ENCODE measurements around the gene ST7.
A peak's percentile ranks its signal among the peaks of the same experiment; 100 is the strongest.
"Not testable (repeated sequence)": the region's sequence is repeated elsewhere in the genome, so short reads cannot be mapped to it uniquely, and the experiment has no call there.

ST7 gene

DNA sequence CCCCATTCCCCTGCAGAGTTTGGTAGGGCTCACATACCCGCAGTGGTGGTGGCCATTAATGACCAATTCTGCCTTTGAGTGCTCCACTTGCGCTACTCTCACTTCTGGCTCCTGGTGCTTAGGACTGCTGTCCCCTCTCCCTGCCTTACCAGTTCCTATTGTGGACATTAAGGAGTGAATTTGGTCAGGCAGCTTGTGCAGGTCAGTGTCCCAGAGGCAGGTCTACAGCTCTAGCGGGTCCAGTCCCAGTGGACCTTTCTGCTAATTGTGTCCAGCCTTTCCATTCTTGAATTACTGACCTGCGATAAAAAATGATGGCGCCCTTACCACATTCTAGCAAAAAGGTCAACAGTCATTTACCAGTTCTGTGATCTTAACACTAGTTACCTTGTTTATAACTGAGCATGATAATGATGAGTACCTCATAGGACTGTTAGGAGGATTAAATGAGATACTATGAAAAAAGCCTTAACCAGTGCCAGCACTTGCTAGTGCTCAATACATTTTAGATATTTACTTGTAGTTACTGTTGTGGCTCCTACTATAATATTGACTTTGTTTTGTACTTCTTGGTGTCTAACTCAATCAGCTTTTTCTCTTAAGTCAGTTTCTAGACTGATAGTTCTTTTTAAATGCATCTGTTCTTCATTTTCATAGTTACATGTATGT lies 14.1 kb downstream of the ST7 start:
- no peaks in the 10 kb centered on the region for H3K9me3 ChIP-seq (ENCODE audit: control insufficient read depth, low read depth, low read length)
- H3K9ac ChIP-seq (ENCODE audit: low read length), result no peak overlapping the region
- H3K27me3 ChIP-seq (ENCODE audit: control insufficient read depth, insufficient read depth, low read length), result no peaks in the 10 kb centered on the region

DNA sequence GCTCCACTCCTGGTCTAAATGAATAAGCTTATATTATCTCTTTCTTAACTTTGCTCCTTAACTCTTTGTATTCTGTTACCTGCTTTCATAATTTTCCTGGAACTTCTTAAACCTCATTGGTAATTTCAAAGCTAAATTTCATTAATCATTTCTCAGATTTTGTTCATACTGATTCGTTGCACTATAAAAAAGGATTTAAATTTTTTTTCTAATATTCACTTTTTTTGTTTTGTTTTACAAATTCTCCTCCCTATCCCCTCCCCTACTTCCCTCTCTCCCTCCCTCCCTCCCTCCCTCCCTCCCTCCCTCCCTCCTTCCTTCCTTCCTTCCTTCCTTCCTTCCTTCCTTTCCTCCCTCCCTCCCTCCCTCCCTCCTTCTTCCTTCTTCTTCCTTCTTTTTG lies 14.7 kb downstream of the ST7 start:
- peaks cover 26% of the 10 kb centered on the region for H3K4me1 ChIP-seq (ENCODE audit: control insufficient read depth, low read depth, low read length)
- H3K4me3 ChIP-seq (ENCODE audit: low read length), result no peak overlapping the region
- H3K9ac ChIP-seq (ENCODE audit: low read length), result no peak overlapping the region
- H3K27ac ChIP-seq (ENCODE audit: low read length), result no peak overlapping the region
- no peaks in the 10 kb centered on the region for H3K27me3 ChIP-seq (ENCODE audit: control insufficient read depth, insufficient read depth, low read length)
- H3K9me3 ChIP-seq (ENCODE audit: control insufficient read depth, low read depth, low read length), result no peaks in the 10 kb centered on the region
- no peaks in the 10 kb centered on the region for H3K36me3 ChIP-seq (ENCODE audit: control insufficient read depth, low read depth, low read length)

More for the DNA sequence above, 14.1 kb downstream of the ST7 start:
- Histone ChIP-seq H3K4me1 (ENCODE audit: control insufficient read depth, low read depth, low read length) (peaks cover 26% of the 10 kb centered on the region), H3K4me3 (ENCODE audit: low read length) (no peak overlapping the region), H3K27ac (ENCODE audit: low read length) (no peak overlapping the region), H3K36me3 (ENCODE audit: control insufficient read depth, low read depth, low read length) (no peaks in the 10 kb centered on the region)

DNA sequence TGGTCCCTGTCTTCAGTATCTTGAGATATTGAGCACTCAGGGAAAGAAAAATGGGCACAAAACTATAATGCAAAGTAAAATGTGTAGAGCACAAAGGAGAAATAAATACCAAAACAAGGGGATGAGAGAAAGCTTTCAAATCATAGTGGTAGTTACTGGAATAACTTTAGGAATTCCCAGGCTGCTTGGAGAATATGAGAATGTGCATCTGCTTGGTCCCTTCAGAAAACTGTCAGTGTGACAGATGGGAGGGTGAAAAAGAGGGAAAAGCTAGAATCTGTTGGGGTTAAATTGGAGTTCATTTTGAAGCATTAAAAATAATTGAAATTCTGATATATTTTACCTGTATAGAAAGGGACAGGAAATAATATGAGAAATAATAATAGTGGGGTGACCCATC lies 15.3 kb downstream of the ST7 start:
- no peaks in the 10 kb centered on the region for H3K27me3 ChIP-seq (ENCODE audit: control insufficient read depth, insufficient read depth, low read length)
- no peak overlapping the region for H3K9ac ChIP-seq (ENCODE audit: low read length)
- no peak overlapping the region for H3K4me3 ChIP-seq (ENCODE audit: low read length)
- H3K27ac ChIP-seq (ENCODE audit: low read length), result no peak overlapping the region
- no peaks in the 10 kb centered on the region for H3K36me3 ChIP-seq (ENCODE audit: control insufficient read depth, low read depth, low read length)
- H3K4me1 ChIP-seq (ENCODE audit: control insufficient read depth, low read depth, low read length), result peaks cover 26% of the 10 kb centered on the region
- H3K9me3 ChIP-seq (ENCODE audit: control insufficient read depth, low read depth, low read length), result no peaks in the 10 kb centered on the region

DNA sequence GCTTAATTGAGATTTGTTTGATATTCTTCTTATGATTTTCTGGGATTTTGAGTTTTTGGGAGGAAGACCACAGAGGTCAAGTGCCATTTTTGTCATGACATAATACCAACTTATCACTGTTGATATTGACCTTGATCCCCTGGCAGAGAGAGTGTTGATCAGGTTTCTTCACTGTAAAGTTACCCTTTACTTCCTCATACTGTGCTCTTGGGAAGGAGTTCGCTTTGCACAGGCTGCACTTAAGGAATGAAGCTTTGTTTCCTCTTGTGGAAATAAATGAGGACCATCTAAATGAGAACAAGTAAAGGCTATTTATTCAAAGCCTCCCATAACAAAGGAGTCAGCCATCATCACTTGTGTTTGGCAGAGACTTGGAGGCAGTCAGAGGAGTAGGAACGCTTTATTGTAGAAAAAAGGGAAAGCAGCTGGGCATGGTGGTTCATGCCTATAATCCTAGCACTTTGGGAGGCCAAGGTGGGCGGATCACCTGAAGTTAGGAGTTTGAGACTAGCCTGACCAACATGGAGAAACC lies 16.1 kb downstream of the ST7 start:
- peaks cover 26% of the 10 kb centered on the region for H3K4me1 ChIP-seq (ENCODE audit: control insufficient read depth, low read depth, low read length)
- H3K9me3 ChIP-seq (ENCODE audit: control insufficient read depth, low read depth, low read length), result no peaks in the 10 kb centered on the region
- no peak overlapping the region for H3K9ac ChIP-seq (ENCODE audit: low read length)
- no peak overlapping the region for H3K4me3 ChIP-seq (ENCODE audit: low read length)
- peak overlapping the region; percentile 48 for H3K27ac ChIP-seq (ENCODE audit: low read length)
- H3K27me3 ChIP-seq (ENCODE audit: control insufficient read depth, insufficient read depth, low read length), result no peaks in the 10 kb centered on the region
- no peaks in the 10 kb centered on the region for H3K36me3 ChIP-seq (ENCODE audit: control insufficient read depth, low read depth, low read length)

DNA sequence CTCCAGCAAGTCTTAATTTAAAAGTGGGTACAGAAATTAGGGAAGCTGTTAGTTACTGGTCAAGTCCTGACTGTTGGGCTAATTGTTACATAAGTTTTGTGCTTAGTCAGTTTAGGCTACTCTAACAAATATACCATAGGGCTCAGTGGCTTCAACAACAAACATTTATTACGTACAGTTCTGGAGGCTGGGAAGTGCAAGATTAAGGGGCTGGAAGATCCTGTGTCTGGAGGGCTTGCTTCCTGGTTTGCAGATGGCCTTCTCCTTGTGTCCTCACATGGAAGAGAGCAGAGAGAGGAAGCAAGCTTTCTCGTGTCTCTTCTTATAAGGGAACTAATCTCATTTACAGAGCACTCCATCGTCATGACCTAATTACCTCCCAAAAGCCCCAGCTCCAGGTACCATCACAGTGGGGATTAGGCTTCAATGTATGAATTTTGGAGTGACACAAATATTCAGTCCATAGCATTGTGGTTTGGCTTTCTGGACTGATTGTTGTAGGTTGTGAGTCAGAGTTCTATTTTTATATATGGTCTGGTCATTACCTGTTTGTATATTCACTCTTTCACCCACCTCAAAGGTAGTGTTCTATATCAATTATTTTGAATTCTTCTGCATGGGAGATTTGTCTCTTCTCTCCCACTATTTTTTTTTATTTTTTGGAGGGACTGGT lies 17.1 kb downstream of the ST7 start:
- Histone ChIP-seq H3K4me1 (ENCODE audit: control insufficient read depth, low read depth, low read length) (peaks cover 26% of the 10 kb centered on the region), H3K9ac (ENCODE audit: low read length) (no peak overlapping the region), H3K27ac (ENCODE audit: low read length) (no peak overlapping the region)

DNA sequence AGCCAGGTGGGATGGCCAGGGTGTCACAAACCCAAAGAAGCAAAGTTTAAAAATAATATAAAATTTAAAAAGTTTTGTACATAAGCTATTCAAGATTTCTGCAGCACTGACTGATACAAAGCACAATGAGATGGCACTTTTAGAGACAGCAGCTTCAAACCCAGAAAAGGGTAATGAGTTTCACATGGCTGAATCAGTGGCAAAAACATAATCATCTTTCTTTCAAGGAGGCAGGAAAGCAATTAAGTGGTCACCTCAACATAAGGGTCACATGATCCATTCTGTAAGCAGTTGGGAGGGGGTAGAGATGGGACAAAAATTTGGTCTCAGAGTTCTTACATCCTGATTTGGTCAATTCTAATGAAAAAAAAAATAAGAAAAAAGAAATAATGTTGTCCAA lies 17.9 kb downstream of the ST7 start:
- H3K36me3 ChIP-seq (ENCODE audit: control insufficient read depth, low read depth, low read length); H3K27me3 ChIP-seq (ENCODE audit: control insufficient read depth, insufficient read depth, low read length); H3K9ac ChIP-seq (ENCODE audit: low read length); H3K4me3 ChIP-seq (ENCODE audit: low read length); H3K27ac ChIP-seq (ENCODE audit: low read length); H3K9me3 ChIP-seq (ENCODE audit: control insufficient read depth, low read depth, low read length): not testable (repeated sequence)
- H3K4me1 ChIP-seq (ENCODE audit: control insufficient read depth, low read depth, low read length), result peaks cover 26% of the 10 kb centered on the region

More for the DNA sequence above, 17.1 kb downstream of the ST7 start:
- H3K36me3 ChIP-seq (ENCODE audit: control insufficient read depth, low read depth, low read length), result no peaks in the 10 kb centered on the region
- H3K4me3 ChIP-seq (ENCODE audit: low read length), result no peak overlapping the region
- no peaks in the 10 kb centered on the region for H3K9me3 ChIP-seq (ENCODE audit: control insufficient read depth, low read depth, low read length)
- H3K27me3 ChIP-seq (ENCODE audit: control insufficient read depth, insufficient read depth, low read length), result no peaks in the 10 kb centered on the region

DNA sequence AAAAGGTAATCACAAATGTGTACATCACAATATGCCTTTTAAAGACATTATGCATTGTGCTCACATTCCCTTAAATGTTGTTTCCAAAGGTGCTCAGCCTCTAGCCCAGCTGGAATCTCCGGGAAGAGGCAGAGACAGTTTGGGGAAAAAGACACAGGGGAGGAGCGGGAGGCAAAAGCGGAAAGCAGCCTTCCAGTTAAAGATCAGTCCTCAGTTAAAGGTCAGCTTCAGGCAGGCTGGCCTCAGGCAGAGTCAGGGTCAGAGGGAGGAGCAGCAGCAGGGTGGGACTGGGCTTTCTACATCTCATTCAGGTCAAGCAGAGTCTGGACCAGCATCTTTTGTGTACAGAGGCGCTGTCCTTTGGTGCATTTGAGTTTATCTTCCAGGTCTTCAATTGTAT lies 18.6 kb downstream of the ST7 start:
- no peak overlapping the region for H3K27ac ChIP-seq (ENCODE audit: low read length)
- H3K36me3 ChIP-seq (ENCODE audit: control insufficient read depth, low read depth, low read length), result no peaks in the 10 kb centered on the region
- H3K9ac ChIP-seq (ENCODE audit: low read length), result no peak overlapping the region
- H3K9me3 ChIP-seq (ENCODE audit: control insufficient read depth, low read depth, low read length), result no peaks in the 10 kb centered on the region
- no peaks in the 10 kb centered on the region for H3K27me3 ChIP-seq (ENCODE audit: control insufficient read depth, insufficient read depth, low read length)
- H3K4me1 ChIP-seq (ENCODE audit: control insufficient read depth, low read depth, low read length), result peaks cover 26% of the 10 kb centered on the region
- no peak overlapping the region for H3K4me3 ChIP-seq (ENCODE audit: low read length)

DNA sequence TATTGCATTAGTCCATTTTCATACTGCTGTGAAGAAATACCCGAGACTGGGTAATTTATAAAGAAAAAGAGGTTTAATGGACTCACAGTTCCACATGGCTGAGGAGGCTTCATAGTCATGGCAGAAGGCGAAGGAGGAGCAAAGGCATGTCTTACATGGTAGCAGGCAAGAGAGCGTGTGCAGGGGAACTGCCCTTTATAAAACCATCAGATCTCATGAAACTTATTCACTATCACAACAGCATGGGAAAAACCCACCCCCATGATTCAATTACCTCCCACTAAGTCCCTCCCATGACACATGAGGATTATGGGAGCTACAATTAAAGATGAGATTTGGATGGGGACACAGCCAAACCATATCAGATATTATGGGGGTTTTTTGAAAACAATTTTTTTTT lies 21.7 kb downstream of the ST7 start:
- H3K27me3 ChIP-seq (ENCODE audit: control insufficient read depth, insufficient read depth, low read length); H3K36me3 ChIP-seq (ENCODE audit: control insufficient read depth, low read depth, low read length); H3K27ac ChIP-seq (ENCODE audit: low read length); H3K4me3 ChIP-seq (ENCODE audit: low read length); H3K9ac ChIP-seq (ENCODE audit: low read length); H3K9me3 ChIP-seq (ENCODE audit: control insufficient read depth, low read depth, low read length): not testable (repeated sequence)
- peaks cover 14% of the 10 kb centered on the region for H3K4me1 ChIP-seq (ENCODE audit: control insufficient read depth, low read depth, low read length)

DNA sequence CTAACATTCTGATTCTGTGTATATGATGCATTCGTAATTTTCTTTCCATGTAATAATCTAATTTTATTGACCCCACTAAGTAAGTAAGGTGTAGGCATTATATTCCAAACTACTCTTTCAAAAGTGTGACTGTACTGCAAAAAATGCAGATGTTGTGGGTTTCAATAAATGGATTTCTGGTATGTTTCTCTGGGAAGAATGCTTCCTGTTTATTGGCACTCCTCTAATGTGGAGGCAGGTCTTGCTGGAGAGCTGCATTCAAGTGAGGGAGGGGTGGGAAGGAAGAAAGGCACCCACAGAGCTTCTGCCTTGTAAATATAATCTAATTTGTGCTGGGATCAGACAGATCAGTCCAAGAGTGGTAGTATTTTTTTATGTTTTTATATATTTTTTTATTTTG lies 23.9 kb downstream of the ST7 start:
- H3K36me3 ChIP-seq (ENCODE audit: control insufficient read depth, low read depth, low read length), result no peaks in the 10 kb centered on the region
- no peak overlapping the region for H3K9ac ChIP-seq (ENCODE audit: low read length)
- H3K4me1 ChIP-seq (ENCODE audit: control insufficient read depth, low read depth, low read length), result peaks cover 1% of the 10 kb centered on the region
- no peaks in the 10 kb centered on the region for H3K27me3 ChIP-seq (ENCODE audit: control insufficient read depth, insufficient read depth, low read length)
- no peaks in the 10 kb centered on the region for H3K9me3 ChIP-seq (ENCODE audit: control insufficient read depth, low read depth, low read length)
- no peak overlapping the region for H3K4me3 ChIP-seq (ENCODE audit: low read length)
- no peak overlapping the region for H3K27ac ChIP-seq (ENCODE audit: low read length)

DNA sequence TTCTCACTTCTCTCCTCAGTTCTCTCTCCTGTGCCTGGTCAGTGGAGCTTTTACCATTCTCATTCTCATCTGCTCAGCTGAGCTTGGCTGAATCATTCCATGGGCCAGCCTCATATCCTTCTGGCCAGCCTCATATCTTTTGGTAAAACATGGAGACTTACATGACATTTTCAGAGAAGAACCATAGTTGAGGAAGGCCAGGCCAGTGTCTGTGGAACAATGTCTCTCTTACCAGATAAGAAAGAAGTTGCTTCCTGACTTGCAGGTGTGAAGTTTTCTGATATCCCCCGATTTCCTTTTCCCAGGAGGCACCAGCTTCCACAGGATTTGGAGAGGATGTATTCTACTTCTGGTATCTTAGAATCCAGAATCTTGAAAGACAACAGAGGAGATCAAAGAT lies 24.7 kb downstream of the ST7 start:
- Histone ChIP-seq H3K27ac (ENCODE audit: low read length) (no peak overlapping the region), H3K4me1 (ENCODE audit: control insufficient read depth, low read depth, low read length) (no peaks in the 10 kb centered on the region), H3K9ac (ENCODE audit: low read length) (no peak overlapping the region), H3K9me3 (ENCODE audit: control insufficient read depth, low read depth, low read length) (no peaks in the 10 kb centered on the region), H3K27me3 (ENCODE audit: control insufficient read depth, insufficient read depth, low read length) (no peaks in the 10 kb centered on the region), H3K4me3 (ENCODE audit: low read length) (no peak overlapping the region), H3K36me3 (ENCODE audit: control insufficient read depth, low read depth, low read length) (no peaks in the 10 kb centered on the region)

DNA sequence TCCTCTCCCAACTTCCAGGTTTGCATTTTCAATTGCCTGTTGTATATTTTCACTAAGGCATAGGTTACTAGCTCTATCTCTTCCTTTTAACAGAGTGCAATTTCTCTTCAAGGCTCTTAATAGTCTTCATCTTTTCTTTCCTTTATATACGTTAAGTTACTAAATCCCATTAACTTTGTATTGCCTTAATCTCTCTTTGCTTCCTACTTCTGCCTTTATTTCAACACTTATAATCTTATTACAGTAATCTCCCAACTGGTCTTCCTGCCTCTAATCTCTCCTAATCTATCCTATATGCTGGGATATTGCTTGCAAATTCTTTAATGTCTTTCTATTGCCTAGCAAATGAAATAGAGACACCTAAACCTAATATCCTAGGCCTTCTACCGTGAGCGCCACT lies 26.1 kb downstream of the ST7 start:
- Histone ChIP-seq H3K27ac (ENCODE audit: low read length) (no peak overlapping the region), H3K36me3 (ENCODE audit: control insufficient read depth, low read depth, low read length) (no peaks in the 10 kb centered on the region), H3K9ac (ENCODE audit: low read length) (no peak overlapping the region)

DNA sequence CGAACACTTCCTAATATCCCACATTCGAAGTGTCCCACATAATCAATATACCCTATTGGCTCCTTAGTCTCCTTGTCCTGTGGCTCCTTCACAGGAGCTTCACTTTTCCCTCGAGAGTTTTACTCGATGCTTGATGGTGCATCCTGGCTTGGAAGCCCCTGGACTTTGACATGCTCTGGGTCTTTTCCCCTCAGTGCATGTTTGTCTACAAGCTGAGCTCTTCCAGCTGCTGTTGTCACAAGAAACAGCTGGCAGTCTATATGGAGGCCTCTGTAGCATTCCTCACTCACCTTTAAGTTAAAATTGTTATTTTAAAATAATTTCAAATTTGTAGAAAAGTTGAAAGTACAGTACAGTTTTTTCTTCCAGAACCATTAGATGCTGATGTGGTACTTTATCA lies 27.1 kb downstream of the ST7 start:
- Histone ChIP-seq H3K27ac (ENCODE audit: low read length) (no peak overlapping the region), H3K27me3 (ENCODE audit: control insufficient read depth, insufficient read depth, low read length) (no peaks in the 10 kb centered on the region)

More for the DNA sequence above, 26.1 kb downstream of the ST7 start:
- Histone ChIP-seq H3K9me3 (ENCODE audit: control insufficient read depth, low read depth, low read length) (no peaks in the 10 kb centered on the region), H3K4me3 (ENCODE audit: low read length) (no peak overlapping the region), H3K27me3 (ENCODE audit: control insufficient read depth, insufficient read depth, low read length) (no peaks in the 10 kb centered on the region), H3K4me1 (ENCODE audit: control insufficient read depth, low read depth, low read length) (no peaks in the 10 kb centered on the region)

More for the DNA sequence above, 27.1 kb downstream of the ST7 start:
- no peaks in the 10 kb centered on the region for H3K9me3 ChIP-seq (ENCODE audit: control insufficient read depth, low read depth, low read length)
- no peaks in the 10 kb centered on the region for H3K4me1 ChIP-seq (ENCODE audit: control insufficient read depth, low read depth, low read length)
- H3K9ac ChIP-seq (ENCODE audit: low read length), result no peak overlapping the region
- H3K36me3 ChIP-seq (ENCODE audit: control insufficient read depth, low read depth, low read length), result no peaks in the 10 kb centered on the region
- no peak overlapping the region for H3K4me3 ChIP-seq (ENCODE audit: low read length)

All from iPS-18a (cell line).